GM18873 (cell line): ENCODE results near the gene FAM229A.

ENCODE experiments used
- ATAC-seq: cut with Tn5 transposase; IDR thresholded peaks from one replicate; pipeline ENCODE4 v1.9.1; 2021; ENCODE audit warnings: mild to moderate bottlenecking, moderate library complexity, moderate number of reproducible peaks; ENCODE audit not compliant: unreplicated experiment, low FRiP score

Gene FAM229A

DNA sequence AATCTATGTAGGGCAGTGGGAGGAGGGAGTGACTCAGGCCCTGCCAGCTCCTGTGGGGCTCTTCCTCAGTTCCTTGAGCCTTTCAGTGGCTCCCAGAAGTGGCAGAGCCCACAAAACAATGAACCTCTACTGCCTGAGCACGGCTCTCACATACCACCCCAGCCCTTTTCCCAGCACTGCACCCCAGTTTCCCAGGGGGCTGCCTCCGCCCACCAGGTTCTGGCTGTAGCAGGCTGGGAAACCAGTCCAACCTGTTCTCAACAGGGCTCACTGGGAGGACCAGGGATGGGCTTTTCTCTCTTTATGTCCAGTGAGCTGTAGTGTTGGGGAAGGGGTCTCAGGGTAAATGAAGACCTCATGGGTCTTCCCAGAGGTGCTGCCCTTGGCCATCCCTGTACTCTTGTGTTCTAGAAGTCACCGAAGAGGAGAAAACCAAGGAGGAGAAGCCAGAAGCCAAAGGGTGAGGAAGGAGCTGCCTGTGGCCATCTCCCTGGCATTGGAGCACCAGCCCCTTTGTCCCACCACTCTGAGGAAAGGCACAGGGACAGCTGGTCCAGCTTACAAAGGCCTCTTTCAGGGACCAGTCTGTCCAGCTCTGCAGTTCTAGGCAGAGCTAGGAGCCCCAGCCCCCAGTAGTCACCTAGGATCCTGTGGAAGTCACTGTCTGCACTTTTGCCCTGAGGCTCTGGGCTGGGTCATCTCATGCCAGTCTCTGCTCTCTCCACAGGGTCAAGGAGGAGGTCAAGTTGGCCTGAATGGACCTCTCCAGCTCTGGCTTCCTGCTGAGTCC is 29.8 kb downstream of the FAM229A start:
- no peak for ATAC-seq

DNA sequence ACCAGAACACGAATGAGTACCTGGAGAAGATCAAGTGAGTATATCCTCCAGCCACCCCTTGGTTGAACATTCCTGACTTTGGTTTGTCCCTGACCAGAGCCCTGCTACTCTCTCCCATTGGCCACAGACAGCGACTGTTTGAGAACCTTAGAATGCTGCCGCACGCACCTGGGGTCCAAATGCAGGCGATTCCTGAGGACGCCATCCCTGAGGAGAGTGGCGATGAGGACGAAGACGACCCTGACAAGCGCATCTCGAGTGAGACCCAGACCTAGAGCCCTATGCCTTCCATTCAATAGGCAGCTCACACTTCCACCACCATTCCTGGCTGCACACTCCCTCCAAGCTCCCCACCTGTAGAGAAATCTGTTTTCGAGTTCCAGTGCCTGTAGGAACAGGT is 30.7 kb downstream of the FAM229A start:
- ATAC-seq, result no peak

DNA sequence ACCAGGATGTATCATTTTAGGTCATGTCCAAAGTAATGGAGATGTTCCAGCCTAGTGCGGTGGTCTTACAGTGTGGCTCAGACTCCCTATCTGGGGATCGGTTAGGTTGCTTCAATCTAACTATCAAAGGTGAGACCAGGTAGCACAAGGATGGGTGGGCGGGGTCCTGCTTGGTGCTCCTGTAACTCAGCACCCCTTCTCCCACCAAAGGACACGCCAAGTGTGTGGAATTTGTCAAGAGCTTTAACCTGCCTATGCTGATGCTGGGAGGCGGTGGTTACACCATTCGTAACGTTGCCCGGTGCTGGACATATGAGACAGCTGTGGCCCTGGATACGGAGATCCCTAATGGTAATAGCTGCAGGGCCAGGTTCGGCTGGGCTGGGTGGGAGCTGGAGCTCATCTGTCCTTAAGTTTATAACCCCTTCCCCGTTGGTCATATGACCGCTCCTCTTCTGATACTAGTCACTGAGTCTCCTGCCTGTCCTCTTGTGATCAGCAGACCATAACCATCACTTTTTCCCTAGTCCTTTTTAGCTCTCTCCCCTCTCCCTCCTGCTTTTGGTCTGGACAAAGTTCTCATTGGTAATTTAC is 31.6 kb downstream of the FAM229A start:
- ATAC-seq, result no peak

DNA sequence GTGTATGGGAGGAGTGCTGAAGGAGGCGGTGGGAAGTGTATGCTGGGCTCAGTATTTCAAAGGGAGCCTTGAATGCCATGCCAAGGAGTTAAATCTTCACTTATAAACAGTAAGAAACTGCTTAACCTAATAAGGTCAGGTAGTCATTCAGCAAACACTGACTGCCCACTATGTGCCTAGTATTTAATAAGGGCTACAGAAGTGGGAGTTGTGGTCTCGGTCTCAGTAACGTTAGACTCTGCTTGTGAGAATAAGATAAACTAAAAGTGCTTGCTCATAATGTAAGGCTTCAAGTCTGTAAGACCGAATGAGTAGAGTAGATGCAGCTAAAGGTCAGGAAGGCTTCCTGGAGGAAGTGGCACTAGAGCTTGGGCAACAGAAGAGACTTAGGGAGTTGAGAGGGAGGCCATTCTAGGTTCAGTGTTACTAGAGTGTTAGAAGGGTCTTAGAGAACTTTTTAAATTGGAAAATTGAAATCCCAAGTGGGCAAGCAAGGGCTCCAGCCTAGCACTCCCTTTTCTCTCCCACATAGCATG is 32.3 kb downstream of the FAM229A start:
- no peak for ATAC-seq

DNA sequence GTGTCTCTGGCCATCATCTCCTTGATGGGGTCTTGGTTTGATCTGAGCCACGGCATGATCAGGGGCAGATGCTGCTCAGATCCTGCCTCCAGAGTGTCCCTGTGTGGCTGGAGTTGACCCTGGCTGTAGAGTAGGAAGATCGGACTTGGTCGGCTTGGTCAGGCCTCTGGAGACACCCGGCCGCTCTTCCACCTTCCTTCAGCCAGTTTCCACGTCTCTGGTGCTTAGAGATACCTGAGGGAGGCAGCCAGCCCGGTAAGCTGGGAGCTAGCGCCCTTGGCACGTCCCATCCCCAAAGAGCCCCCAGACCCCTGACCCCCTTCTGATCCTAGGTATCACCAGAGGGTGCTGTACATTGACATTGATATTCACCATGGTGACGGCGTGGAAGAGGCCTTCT is 35.1 kb downstream of the FAM229A start:
- no peak for ATAC-seq

DNA sequence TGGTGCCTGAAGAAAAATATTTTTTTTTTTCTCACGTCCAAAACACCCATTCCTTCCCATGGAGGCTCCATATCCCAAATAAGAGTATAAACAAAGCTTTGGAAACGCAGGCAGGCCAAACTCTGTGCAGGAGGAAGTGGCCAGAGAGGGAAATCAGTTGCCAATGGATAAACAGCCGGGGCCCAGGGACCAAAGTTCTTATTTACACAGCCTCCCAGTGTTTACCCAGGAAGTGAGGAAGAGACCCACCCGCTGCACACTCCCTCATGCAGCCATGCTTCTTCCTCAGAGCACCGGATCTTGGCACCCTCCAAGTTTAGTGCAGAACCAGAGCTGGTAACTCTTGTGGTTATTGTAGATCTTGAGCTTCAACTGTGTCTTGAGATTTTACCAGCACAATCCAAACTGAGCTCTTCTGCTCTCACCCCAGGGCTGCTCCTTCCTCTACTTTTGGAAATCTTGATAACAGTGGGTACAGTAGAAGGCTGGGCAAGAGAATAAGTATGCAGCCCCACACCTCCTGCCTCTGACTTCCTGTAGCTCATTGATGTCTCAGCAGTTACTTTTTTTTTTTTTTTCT is 40.5 kb downstream of the FAM229A start:
- no peak for ATAC-seq

DNA sequence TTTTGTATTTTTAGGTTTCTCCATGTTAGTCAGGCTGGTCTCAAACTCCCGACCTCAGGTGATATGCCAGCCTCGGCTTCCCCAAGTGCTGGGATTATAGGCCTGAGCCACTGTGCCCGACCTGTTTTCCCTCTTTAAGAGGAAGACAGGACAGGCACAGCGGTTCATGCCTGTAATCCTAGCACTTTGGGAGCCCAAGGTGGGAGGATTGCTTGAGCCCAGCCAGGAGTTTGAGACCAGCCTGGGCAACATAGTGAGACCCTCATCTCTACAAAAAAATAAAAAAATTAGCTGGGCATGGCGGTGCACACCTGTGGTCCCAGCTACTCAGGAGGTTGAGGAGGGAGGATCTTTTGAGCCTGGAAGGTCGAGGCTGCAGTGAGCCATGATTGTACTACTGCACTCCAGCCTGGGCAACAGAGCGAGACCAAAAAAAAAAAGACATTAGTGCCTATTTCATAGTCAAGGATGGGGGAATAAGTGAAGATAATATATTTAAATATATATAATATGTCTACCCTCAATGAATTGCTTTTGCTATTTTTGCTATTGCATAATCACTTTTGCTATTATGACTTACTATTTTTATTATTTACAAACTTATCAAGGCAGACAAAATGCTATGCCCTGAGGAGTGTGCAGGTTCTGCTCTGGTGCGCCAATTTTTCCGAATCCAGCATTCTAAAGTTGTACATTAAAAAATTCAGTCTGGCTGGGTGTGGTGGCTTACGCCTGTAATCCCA is 44.0 kb downstream of the FAM229A start:
- ATAC-seq, result no peak

DNA sequence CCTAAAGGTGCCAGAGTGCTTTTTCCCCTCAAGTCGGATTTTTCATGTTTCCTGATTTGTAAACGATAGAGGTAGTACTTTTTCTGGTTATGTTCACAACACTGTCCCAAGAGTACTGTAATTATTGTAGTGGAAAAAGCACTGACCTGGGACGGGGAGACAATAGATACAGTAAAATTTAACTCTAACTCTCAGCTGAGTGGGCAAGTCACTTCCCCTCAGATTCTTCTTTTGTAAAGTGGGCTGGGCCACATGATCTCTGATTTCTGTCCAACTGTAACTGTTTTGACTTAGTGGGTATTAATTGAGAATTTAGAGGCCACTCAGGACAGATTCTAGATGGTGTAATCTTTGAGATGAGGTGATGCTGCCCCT is 45.4 kb downstream of the FAM229A start:
- no peak for ATAC-seq

DNA sequence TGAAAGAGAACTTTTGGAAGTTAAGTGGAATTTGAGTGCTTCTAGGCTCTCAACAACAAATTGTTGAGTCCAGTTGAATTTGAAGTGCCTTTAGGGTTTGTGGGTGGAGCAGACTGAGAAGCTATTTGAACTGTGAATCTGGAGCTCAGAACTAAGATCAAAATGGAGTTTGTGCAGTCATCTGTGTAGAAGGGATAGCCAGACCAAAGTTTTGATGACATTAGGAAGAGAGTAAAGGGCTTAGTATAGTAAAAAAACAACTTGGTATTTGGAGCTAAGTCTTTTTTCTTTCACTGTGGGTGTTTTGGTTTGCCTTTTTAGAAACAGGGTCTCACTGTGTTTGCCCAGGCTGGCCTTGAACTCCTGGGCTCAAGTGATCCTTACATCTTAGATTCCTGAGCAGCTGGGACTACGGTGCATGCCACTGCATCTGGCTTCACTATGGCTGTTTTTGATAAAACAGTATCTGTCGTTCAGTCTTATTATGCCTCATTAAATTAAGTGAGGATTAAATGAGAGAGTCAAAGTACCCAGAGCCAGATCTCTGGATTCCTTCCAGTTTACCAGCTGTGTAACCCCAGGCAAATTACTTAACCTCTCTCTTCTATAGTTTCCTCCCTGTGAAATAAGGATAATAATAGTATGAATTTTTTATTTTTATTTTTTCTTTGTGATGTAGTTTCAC is 50.4 kb downstream of the FAM229A start:
- no peak for ATAC-seq
